ENCODE results near the gene ENOX2.

GRCh38 chrX:130725519-130725918 is 177.5 kb downstream of the ENOX2 start:
- no peak for TF ChIP-seq EZH2 (IDR thresholded peaks at IDR 0.05; ENCODE audit: borderline replicate concordance, insufficient read depth, low read depth, low read length, poor library complexity, severe bottlenecking)
- TF ChIP-seq, protein P1, sequence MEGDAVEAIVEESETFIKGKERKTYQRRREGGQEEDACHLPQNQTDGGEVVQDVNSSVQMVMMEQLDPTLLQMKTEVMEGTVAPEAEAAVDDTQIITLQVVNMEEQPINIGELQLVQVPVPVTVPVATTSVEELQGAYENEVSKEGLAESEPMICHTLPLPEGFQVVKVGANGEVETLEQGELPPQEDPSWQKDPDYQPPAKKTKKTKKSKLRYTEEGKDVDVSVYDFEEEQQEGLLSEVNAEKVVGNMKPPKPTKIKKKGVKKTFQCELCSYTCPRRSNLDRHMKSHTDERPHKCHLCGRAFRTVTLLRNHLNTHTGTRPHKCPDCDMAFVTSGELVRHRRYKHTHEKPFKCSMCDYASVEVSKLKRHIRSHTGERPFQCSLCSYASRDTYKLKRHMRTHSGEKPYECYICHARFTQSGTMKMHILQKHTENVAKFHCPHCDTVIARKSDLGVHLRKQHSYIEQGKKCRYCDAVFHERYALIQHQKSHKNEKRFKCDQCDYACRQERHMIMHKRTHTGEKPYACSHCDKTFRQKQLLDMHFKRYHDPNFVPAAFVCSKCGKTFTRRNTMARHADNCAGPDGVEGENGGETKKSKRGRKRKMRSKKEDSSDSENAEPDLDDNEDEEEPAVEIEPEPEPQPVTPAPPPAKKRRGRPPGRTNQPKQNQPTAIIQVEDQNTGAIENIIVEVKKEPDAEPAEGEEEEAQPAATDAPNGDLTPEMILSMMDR (IDR thresholded peaks at IDR 0.05), result no peak
